GM21423 (cell line): Measurements from ENCODE around the gene TOPAZ1.
A peak's percentile ranks its signal among the peaks of the same experiment; 100 is the strongest.
"Not testable (repeated sequence)": the region's sequence is repeated elsewhere in the genome, so short reads cannot be mapped to it uniquely, and the experiment has no call there.

ENCODE experiments used
- ATAC-seq: cut with Tn5 transposase; IDR thresholded peaks from one replicate; pipeline ENCODE4 v1.9.1; 2021; ENCODE audit warnings: mild to moderate bottlenecking, moderate library complexity; ENCODE audit not compliant: unreplicated experiment

Gene TOPAZ1

DNA sequence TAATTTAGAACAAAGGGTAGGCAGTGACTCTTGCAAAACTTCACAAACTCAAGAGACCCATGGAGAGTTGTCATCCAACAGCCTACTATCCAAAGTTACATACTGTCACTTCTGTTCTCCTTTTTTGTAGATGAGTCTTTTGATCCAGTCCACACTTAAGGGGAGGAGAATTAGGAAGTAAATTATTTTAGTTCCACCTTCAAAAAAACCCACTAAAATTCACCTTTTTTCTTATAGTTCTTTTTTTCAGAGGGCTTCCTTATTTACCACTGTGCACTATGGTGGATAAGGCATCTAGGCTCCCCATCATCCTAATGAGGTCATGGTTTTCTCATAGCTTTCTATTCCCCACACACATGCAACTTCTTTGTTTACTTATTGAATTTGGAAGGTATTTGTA lies 88.3 kb downstream of the TOPAZ1 start:
- no peak for ATAC-seq

- no peak for ATAC-seq
Measured at GRCh38 chr3:44330444-44330843, 88.8 kb downstream of the TOPAZ1 start.

DNA sequence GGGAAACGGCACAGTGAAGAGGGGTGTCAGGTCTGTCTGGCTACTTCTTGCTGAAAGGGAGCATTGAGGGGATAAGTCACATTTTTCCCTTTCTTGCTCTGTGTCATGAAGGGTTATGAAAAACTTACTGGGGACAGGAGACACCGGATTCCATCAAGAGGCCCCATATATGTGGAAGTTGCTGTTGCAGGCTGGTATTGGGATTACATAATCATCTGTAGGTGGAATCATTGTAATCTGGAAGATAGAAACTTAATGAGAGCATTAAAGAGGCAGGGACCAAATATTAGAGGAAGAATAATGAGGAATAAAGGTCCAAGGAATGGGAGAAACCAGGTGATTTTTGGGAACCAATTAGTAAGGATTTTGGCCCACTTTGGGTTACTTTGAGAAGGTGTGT lies 92.6 kb downstream of the TOPAZ1 start:
- no peak for ATAC-seq

DNA sequence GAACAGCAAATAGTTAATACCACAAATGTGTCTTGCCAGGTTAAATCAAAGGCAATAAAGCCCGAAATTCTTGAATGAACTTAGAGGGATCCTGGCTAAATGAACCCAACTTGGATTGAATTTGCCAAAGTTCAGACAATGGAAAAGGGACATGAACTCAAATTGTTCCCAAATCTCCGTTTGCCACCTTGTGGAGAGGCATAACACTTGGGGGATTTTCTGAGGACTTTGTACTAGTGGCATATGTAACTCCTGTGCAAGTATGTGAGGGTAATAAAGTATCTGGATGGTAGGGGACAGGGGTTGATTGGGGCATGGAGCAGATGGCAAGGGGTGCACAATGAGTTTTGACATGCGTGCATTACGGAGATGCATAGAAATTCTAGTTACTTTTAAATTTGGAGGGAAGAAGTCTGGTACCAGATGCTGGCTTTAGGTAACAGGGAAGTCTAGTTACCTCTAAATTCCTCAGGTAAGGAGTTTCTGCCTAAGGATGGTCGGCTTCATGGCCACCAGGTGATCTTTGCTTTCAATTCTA lies 95.6 kb downstream of the TOPAZ1 start:
- no peak for ATAC-seq

DNA sequence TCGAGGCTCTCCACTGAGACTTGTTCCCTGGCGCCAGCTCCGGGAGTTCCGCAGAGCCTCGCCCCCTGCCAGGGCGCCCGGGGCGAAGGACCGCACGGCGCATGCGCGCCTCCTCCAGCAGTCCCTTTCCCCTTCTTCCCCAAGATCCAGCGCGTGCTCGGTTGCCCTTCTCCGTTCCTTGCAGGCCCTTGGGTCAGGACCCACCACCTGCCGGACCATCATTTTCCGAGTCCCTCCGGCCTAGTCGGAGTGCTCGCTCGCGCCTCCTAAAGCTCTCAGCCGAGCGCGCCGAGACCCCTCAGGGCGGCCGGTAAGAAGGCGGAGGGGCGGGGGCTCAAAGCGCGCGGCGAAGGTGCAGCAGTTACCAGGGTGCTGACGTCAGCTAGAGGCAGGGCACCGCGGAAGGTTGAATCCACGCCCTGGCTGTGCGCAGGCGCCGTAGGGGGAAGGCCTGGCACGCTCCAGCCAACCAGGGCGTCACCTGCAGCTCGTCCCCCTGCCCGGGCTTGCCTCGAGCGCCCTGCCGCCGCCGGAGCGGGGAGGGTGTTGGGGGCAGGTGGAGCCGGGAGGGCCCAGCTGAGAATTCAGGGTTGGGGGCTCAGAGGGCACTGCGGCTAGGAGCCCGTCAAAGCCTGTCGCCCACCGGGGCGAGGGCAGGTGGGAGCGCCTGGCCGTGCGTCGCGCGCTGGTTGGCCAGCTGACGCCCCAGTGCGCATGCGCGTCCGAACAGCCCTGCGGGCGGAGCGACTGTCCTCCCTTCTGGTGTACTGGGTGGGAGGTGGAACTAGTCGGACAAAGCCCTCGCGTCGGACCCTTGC lies 96.5 kb downstream of the TOPAZ1 start, which contains the start of gene TCAIM:
TCAIM (plus strand) TSS at position 757 of the 818 bp plus-strand sequence. CDS start 16,017 bp downstream, outside the sequence.
- peak; percentile 92 for ATAC-seq

DNA sequence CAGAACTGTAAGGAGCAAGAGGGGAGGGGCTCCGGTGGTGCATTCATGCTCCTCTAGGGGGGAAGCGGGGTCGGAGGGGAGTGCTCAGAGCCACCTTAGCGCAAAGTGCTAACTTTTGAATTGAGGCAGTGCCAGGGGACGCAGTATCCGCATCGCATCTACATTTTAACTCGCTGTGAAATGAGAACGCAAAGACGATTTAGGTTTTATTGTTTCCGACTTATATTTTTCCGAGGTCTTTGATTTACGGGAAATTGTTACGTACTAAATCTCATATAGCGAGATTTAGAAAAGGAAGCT lies 97.1 kb downstream of the TOPAZ1 start:
- ATAC-seq: no peak

DNA sequence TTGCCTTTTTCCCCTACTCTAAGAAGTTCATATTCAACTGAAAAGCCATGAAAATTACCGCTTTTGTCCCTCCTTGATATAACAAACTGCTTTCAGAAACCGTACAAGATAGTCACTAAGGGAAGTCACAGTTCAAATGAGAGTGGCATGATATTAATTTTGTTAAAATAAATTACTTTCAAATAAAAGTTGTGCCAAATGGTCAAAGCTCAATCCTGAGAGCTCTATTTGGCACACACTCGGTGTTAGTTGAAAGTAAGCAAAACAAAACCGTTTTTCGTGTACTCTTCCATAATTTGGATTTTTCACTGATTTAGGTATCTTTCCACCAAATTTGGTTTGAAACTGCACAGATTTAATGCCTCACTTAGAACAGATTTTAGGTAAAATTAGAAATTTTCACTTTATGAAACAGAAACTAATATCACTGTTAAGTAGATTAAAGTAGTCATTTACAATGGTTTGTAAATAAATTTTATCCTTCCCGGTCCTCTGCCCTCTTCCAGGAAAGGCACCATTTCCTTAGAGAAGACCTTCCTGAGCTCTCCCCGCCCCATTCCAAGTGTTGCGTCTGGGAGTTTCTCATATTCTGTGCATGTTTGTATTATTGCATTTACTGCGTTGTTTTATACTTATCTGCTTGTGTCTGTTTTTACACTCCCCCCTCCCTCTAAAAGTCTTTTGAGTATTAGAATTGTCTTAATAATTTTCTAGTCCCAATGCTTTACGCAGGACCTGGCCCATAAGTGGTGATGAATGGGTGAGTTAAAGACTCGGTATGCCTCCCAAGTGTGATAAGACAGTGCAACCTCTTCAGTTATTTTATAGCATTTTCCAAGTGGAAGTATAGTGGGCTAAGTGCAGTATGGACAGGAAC lies 97.7 kb downstream of the TOPAZ1 start:
- ATAC-seq: no peak

DNA sequence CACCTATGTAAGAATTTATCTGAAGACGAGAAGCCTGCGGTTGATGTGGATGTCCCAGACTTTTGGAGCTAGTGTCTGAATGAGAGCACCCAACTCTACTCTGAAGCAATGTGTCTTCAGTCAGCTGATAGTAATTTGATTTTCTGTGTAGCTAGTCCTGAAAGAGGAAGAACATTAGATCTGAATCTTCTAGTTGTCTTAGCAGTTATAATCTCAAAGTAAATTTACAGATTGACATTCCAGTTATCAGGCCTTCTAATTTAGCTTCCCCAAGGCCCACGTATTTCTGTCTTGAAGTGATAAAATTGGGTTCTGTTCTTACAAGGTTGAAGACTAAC lies 98.3 kb downstream of the TOPAZ1 start:
- no peak for ATAC-seq

DNA sequence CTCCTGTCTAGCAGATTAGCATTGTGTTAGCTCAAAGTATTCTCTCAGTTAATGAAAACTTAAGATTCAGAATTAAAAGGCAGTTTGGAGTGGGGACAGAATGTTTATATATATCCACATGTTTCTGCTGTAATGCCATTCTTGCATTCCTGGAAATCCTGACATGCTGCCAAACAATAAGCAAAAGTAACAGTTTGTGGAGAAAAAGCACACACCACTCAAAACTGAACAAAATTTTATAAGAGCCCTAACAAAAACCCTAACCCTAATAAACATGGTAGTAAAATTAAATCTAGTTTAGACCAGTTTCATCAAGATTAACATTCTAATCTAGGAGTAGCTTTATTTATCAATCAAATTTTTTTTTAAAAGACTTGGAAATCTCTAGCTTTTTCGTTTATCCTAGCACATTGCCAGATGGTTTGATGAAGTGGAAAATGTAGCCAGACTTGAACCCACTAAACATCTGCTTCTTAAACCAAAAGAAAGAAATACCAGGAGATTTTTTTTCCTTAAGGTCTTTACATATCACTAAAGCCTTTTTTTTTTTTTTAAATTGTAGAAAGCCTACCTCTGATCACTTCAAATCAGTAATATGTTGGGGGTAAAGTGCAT lies 100.6 kb downstream of the TOPAZ1 start:
- ATAC-seq: no peak

- ATAC-seq: no peak
Measured at GRCh38 chr3:44343421-44343820, 101.7 kb downstream of the TOPAZ1 start.

GRCh38 chr3:44346590-44346989 lies 104.9 kb downstream of the TOPAZ1 start:
- not testable (repeated sequence) for ATAC-seq

DNA sequence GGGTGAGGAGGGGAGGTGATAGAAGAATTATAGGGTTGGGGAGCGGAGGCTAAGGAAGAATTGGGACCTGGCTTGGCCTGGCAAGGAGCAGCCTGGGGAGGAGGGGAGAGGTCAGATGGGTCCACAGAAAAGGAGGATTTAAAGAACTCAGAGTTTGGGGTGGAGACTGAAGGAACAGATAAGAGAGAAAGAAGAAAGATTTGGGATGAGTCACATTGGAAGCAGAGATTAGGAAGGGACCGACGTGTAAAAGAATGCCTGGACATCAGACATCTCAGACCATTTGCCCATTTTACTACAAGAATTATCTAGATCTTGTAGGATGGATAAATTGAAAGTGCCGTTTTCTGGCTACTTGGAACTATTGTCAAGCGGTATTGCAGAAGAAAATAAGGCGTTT lies 107.3 kb downstream of the TOPAZ1 start:
- ATAC-seq: no peak

- ATAC-seq: no peak
Measured at GRCh38 chr3:44353355-44353924, 111.8 kb downstream of the TOPAZ1 start.

DNA sequence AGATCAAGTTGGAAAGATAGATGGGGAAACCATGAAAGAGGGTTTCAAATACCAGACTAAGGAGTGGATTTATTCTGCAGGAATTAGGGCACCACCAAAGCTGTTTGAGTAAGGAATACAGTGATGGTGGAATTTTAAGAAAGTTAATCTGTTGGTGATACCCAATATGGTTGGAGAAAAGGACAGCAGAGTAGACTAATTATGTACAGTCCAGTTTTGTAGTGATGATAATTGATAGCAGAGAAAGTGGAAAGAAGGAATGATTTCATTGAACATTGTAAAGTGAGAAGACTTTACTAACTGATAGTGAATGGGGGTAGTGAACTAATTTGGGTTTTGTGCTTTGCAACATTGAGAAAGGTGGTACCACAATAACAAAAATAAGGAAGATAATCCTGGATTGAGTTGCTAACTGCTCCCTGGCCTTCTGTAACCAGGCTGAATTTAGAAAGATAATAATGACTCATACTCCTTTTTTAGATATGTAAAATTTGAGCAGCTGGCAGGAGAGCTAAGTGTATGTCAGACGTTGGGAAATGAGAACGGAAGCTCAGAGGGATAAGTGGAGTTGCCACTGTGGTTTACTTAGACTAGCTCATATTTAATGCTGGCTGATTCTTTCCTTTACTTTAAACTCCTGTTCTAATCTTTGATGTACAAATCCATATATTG lies 113.8 kb downstream of the TOPAZ1 start:
- ATAC-seq: no peak

GRCh38 chr3:44359146-44359751 lies 117.6 kb downstream of the TOPAZ1 start:
- no peak for ATAC-seq

GRCh38 chr3:44363591-44363990 lies 121.9 kb downstream of the TOPAZ1 start:
- ATAC-seq: peak; percentile 74

DNA sequence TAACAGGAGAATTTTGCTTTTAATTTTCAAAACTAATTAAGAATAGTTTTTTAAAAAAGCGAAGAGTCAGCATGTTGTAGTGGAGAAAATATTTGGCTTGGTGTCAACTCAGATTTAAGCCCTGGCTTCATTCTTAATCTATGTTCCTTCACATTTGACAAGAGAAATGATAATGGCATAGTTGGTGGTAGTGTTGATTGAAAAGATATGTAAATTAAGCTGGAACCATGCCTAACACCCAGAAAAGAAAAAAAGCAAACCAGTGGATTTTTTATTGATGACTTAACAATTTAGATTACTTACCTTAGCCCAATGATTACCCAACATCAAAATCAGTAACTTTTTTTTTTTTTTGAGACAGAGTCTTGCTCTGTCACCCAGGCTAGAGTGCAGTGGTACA lies 124.3 kb downstream of the TOPAZ1 start:
- ATAC-seq: no peak

DNA sequence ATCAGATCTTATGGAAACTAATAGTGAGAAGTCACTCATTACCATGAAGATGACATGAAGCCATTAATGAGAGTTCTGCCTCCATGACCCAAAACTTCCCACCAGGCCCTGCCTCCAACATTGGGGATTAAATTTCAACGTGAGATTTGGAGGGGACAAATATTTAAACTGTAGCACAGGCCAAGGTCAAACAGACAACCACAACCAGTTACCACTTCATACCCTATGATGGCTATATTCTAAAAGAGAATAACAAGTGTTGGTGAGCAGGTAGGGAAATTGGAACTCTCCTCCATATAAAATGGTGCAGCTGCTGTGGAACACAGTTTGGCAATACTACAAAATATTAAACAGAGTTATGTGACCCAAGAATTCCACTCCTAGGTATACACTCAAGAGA lies 133.8 kb downstream of the TOPAZ1 start:
- ATAC-seq: no peak
